Erythroblast (primary cell): ENCODE results near the gene CTNNA2.

Experiments used
- DNase-seq, 2 experiments: peaks; one replicate each; lab custom pipeline; 2025; lab: John Stamatoyannopoulos, UW
- GATA1 ChIP-seq: IDR thresholded peaks from 2 replicates; pipeline ENCODE4 v1.6.1; 2011; ENCODE audit warnings: low read depth, mild to moderate bottlenecking, control low read depth, low read length, moderate library complexity
- POLR2A ChIP-seq: IDR thresholded peaks from 2 replicates; pipeline ENCODE4 v1.6.1; 2011; ENCODE audit warnings: mild to moderate bottlenecking, low read length

The CTNNA2 gene

GRCh38 chr2:80546766-80547165, 1033.9 kb downstream of the CTNNA2 start:
- TF ChIP-seq GATA1: no peak
- TF ChIP-seq POLR2A: no peak
- no peak for DNase-seq

DNA sequence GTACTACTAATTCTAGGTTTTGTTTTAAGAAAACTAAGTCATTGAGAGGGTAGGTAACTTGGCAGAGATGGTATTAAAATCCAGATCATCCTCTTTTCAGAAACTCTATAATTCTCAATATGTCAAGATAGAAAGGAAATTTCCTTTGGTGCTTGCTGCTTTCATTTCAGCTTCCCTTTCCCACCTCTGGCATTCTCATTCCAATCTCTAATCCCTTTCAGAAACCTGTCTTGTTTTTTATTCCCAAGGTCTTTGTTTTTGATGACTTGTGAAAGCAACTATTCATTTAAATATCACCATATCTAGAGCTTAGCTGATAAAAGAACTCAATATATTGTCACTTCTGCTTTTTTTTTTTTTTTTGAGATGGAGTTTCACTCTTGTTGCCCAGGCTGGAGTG, 1034.5 kb downstream of the CTNNA2 start:
- no peak for DNase-seq
- TF ChIP-seq POLR2A (no peak), GATA1 (no peak)

DNA sequence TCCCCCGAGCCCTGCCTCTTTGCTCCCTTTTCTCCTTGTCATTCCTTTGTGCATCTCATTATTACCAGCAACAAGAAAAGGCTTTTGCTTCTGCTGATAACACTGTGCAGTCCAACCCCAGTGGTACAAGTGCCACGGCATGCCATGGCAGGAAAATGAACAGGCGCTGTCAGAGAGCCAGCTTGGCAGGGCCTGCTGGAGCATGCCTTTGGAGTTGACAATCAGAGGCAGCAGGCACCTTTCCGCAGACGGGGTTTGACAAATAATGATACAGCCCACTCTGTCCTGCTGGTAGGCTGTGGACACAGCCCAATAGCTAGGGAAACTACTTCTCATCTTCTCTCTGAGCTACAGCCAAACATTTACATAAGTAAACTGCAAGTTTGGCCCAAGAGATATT, 1035.6 kb downstream of the CTNNA2 start:
- TF ChIP-seq GATA1: no peak
- no peak for TF ChIP-seq POLR2A
- DNase-seq: no peak

GRCh38 chr2:80549901-80550300, 1037.0 kb downstream of the CTNNA2 start:
- no peak for TF ChIP-seq GATA1
- no peak for TF ChIP-seq POLR2A
- no peak for DNase-seq

DNA sequence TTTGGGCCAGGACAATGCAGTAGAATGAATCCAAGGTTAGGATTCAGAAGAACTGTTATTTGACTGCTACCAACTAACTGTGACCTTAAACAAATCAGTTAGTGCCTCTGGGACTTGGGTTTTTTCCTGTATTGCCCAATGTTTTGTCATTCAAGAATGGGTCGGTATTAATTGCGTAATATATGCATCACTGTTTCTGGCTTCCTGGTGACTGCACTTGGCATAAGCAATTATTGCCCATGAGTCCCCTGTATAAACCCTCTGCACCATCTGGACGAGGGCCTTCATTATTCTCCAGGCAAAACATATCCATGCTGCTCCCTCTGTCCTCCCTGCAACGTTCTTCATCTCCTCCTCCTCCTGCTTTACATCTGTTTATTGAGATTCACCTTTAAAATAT, 1047.5 kb downstream of the CTNNA2 start:
- DNase-seq: no peak
- no peak for TF ChIP-seq POLR2A

GRCh38 chr2:80568011-80568410, 1055.2 kb downstream of the CTNNA2 start:
- TF ChIP-seq GATA1: no peak
- TF ChIP-seq POLR2A: no peak

GRCh38 chr2:80573167-80573566, 1060.3 kb downstream of the CTNNA2 start:
- no peak for TF ChIP-seq POLR2A
- TF ChIP-seq GATA1: no peak
- DNase-seq: no peak

More at GRCh38 chr2:80568011-80568410, 1055.2 kb downstream of the CTNNA2 start:
- no peak for DNase-seq

GRCh38 chr2:80573950-80574349, 1061.1 kb downstream of the CTNNA2 start:
- TF ChIP-seq POLR2A (no peak), GATA1 (no peak)
- DNase-seq: no peak

DNA sequence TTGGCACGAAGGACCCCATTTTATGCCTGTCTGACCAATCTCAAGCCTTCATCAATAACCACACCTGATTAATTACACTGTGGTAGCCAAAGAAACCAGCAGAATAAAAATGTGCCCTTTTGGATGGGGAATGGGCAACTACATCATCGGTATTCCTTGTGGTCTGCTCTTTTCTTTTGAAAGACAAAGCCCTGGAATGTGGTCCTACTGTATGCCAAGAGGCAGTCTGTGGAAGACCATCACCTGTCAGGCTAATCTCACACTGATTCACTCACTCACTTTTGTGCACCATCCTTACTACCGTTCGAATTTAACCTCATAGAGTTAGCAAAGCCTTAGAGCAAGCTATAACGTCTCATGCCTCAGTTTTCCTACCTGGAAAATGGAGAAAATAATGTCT, 1066.9 kb downstream of the CTNNA2 start:
- TF ChIP-seq GATA1 (no peak), POLR2A (no peak)
- no peak for DNase-seq

DNA sequence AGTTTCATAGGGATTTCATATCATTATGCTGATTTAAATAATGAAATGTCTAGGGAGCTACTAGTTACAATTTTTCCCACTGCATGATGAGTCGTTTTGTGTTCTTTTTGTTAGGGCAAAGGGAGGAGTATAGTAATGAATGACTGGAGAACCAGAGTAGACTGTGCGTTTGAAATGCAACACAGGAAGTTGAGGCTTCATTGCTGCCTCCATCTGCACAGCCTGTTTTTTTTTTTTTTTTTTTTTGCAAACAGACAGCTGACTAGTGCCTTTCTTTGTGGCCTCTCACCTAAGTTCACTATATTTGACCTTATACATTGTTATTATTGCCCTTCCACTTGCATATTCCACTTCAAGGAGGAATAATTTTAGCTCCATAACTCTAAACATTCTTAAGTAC, 1078.4 kb downstream of the CTNNA2 start:
- TF ChIP-seq GATA1 (no peak), POLR2A (no peak)
- DNase-seq: no peak

GRCh38 chr2:80592106-80592505, 1079.3 kb downstream of the CTNNA2 start:
- no peak for DNase-seq
- no peak for TF ChIP-seq POLR2A
- TF ChIP-seq GATA1: no peak

DNA sequence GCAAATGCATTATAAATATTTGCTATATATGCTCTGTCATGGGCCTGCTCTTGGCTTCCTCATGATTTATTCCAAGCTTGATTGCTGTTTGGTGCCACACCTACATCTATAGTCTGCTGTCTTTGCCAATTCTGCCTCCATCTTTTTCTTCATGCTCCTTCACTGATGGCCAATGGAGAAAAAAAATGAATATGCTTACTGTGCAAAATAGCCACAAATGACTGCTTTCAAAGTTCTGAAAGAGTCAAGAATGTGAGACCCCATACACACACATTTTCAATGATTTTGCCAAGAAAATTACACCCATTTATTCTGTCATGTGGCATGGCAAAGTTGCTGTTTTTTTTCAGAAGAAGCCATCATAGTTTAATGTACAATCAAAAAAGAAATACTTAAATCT, 1097.3 kb downstream of the CTNNA2 start:
- no peak for DNase-seq
- no peak for TF ChIP-seq GATA1
- no peak for TF ChIP-seq POLR2A

GRCh38 chr2:80621656-80622055, 1108.8 kb downstream of the CTNNA2 start:
- TF ChIP-seq GATA1: no peak

GRCh38 chr2:80624062-80624461, 1111.2 kb downstream of the CTNNA2 start:
- no peak for DNase-seq
- TF ChIP-seq GATA1 (no peak), POLR2A (no peak)

More at GRCh38 chr2:80621656-80622055, 1108.8 kb downstream of the CTNNA2 start:
- no peak for DNase-seq

DNA sequence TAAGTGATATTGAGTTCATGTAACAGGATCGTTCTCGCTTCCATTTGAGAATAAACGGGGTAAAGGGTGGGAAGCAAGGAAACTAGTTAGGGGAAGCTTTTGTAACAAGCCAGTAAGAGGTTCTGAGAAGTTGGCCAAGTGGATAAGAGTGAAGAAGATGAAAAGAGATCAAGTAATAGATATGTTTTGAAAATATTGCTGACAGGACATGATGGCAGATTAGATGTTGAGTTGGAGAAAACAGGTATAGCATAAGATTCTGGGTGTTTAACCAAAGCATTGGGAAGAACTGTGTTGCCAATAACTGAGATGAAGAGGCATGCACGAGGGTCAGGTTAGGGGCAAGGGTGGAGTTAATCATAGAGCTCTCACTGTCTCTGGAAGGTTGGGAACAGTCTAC, 1121.7 kb downstream of the CTNNA2 start:
- TF ChIP-seq POLR2A (no peak), GATA1 (no peak)
- no peak for DNase-seq

DNA sequence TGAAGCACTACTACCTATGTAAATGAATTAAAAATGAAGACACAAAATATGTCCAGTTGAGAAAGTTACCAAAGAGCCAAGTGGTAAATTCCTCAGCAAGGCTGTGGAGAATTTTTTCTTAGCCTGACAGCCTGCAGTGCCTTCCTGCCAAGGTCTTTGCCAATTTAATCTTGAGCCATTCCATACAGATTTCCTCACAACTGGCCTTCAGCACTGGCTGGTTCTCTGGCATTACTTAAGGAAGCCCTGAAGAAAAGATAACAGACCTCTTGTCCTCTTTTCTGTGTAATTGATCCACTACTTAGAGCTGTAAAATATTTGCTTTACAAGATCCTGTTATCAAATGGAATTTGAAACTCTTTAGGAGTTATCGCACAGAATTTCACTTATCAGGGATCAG, 1125.9 kb downstream of the CTNNA2 start:
- DNase-seq: no peak
- TF ChIP-seq GATA1 (no peak), POLR2A (no peak)
